ENCODE results near the gene TMEM88. TPM values are rescaled to one million over a fixed set of nuclear protein-coding genes. Genes with fewer than 3 reads are reported as not detected.

TMEM88 gene
- total and polyA plus RNA-seq, 2 of the 13 experiments (the other 11 are each of a cell fraction or from before 2014, with no cell fraction given): 0.31 to 0.66 TPM

DNA sequence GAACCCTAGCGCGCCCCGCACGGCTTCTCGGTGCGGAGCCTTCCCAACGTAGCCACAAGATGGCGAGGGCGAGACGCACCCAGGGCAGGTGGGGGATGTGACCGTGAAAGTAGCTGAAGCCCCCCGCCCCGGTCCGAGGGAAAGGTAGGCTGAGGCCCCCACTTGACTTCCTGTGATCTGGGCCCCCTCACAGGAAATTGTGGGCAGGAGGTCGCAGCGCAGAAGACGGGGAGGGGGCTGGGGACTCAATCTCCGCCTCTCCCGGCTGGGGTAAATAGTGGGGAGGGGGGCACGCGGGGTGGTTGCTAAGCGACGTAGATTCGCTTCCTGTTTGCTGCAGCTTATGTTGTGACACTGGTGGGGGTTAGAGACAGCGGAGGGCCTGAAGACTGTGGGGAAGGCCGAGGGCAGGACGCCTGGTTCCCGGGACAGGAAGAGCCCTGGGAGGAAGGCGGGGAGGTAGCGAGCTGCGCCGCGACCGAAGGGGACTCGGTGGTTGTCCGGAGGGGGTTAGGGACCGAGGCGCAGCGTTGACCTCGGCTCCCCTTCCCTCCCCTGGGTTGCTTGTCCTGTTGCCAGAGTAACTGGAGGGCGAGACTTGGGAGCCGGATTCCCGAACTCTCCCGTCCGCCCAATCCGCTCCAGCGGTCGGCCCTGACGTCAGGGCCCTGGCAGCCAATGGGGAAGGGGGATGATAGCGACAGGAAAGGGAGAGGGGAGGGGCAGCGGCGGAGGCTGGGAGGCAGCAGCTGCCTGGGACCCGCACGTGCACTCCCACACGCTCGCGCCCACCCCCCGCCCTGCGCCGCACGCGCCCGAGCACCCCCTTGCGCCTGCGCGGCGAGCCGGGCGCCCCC is 19.7 kb upstream of the TMEM88 start (continued):
- TF ChIP-seq, protein P1, sequence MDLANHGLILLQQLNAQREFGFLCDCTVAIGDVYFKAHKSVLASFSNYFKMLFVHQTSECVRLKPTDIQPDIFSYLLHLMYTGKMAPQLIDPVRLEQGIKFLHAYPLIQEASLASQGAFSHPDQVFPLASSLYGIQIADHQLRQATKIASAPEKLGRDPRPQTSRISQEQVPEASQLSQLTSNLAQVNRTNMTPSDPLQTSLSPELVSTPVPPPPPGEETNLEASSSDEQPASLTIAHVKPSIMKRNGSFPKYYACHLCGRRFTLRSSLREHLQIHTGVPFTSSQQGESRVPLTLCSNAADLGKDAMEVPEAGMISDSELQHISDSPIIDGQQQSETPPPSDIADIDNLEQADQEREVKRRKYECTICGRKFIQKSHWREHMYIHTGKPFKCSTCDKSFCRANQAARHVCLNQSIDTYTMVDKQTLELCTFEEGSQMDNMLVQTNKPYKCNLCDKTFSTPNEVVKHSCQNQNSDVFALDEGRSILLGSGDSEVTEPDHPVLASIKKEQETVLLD (CRISPR knock-in tag; IDR thresholded peaks at IDR 0.05; ENCODE audit: low read depth): no peak
- TF ChIP-seq THAP11 (CRISPR knock-in tag; IDR thresholded peaks at IDR 0.05) (peak; percentile 38; the same call in 1 of the 2 replicates), ZNF775 (CRISPR knock-in tag; IDR thresholded peaks at IDR 0.05; ENCODE audit: borderline replicate concordance) (no peak), NCOA2 (CRISPR knock-in tag; IDR thresholded peaks at IDR 0.05) (no peak), RFX5 (IDR thresholded peaks at IDR 0.05; ENCODE audit: low read depth, low read length) (peak; percentile 91), ZXDC (CRISPR knock-in tag; IDR thresholded peaks at IDR 0.05) (no peak), TBX3 (IDR thresholded peaks at IDR 0.05; ENCODE audit: borderline replicate concordance) (peak; percentile 40; the same call in 1 of the 2 replicates), HNF4A (CRISPR knock-in tag; IDR thresholded peaks at IDR 0.05) (0 out of 2 replicates have a peak, but pooled peaks have one; percentile 2), GABPA (IDR thresholded peaks at IDR 0.05; ENCODE audit: low read depth, low read length) (peak; percentile 27; the same call in 1 of the 2 replicates), GABPA (CRISPR knock-in tag; IDR thresholded peaks at IDR 0.05; ENCODE audit: low read depth) (peak; percentile 42; the same call in 1 of the 2 replicates), POGZ (CRISPR knock-in tag; IDR thresholded peaks at IDR 0.05) (no peak), RFX1 (IDR thresholded peaks at IDR 0.05) (peak; percentile 95), DNMT3B (CRISPR knock-in tag; conservative IDR thresholded peaks at IDR 0.05) (no peak), ZNF749 (CRISPR knock-in tag; IDR thresholded peaks at IDR 0.05; ENCODE audit: borderline replicate concordance) (0 out of 2 replicates have a peak, but pooled peaks have one; percentile 61), NFATC3 (CRISPR knock-in tag; IDR thresholded peaks at IDR 0.05) (no peak), ZNF724P (CRISPR knock-in tag; IDR thresholded peaks at IDR 0.05; ENCODE audit: borderline replicate concordance) (no peak), KDM1A (CRISPR knock-in tag; IDR thresholded peaks at IDR 0.05) (no peak), ZNF143 (CRISPR knock-in tag; IDR thresholded peaks at IDR 0.05) (peak; percentile 25; the same call in 1 of the 2 replicates)
- TF ChIP-seq, protein P2, sequence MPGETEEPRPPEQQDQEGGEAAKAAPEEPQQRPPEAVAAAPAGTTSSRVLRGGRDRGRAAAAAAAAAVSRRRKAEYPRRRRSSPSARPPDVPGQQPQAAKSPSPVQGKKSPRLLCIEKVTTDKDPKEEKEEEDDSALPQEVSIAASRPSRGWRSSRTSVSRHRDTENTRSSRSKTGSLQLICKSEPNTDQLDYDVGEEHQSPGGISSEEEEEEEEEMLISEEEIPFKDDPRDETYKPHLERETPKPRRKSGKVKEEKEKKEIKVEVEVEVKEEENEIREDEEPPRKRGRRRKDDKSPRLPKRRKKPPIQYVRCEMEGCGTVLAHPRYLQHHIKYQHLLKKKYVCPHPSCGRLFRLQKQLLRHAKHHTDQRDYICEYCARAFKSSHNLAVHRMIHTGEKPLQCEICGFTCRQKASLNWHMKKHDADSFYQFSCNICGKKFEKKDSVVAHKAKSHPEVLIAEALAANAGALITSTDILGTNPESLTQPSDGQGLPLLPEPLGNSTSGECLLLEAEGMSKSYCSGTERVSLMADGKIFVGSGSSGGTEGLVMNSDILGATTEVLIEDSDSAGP (CRISPR knock-in tag; IDR thresholded peaks at IDR 0.05; ENCODE audit: borderline replicate concordance): peak; percentile 81; the same call in 1 of the 2 replicates
- TF ChIP-seq, protein P3, sequence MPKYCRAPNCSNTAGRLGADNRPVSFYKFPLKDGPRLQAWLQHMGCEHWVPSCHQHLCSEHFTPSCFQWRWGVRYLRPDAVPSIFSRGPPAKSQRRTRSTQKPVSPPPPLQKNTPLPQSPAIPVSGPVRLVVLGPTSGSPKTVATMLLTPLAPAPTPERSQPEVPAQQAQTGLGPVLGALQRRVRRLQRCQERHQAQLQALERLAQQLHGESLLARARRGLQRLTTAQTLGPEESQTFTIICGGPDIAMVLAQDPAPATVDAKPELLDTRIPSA (CRISPR knock-in tag; IDR thresholded peaks at IDR 0.05; ENCODE audit: borderline replicate concordance): no peak; the same call in 1 of the 2 replicates
- TF ChIP-seq, protein P4, sequence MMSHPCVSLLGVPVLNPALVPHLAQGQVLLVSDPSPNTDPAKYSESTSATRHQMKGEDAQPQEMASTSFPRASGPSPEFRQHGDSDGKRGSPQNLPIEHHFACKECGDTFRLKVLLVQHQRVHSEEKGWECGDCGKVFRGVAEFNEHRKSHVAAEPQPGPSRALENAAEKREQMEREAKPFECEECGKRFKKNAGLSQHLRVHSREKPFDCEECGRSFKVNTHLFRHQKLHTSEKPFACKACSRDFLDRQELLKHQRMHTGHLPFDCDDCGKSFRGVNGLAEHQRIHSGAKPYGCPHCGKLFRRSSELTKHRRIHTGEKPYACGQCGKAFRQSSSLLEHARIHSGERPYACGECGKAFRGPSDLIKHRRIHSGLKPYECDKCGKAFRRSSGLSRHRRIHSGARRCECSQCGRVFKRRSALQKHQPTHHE (CRISPR knock-in tag; IDR thresholded peaks at IDR 0.05; ENCODE audit: borderline replicate concordance): no peak

All from HepG2 (cell line).